Aorta (tissue), 5 donors: ENCODE data around the gene VIPR2. TPM values are rescaled to one million over a fixed set of nuclear protein-coding genes. Genes with fewer than 3 reads are reported as not detected.
"Not testable (repeated sequence)": the region's sequence is repeated elsewhere in the genome, so short reads cannot be mapped to it uniquely, and the experiment has no call there.

Experiments used
- ATAC-seq: fragments of 200-7000 bp; cut with Tn5 transposase; one replicate; pipeline ENCODE4 v1.9.1; 2022; ENCODE audit warnings: moderate library complexity; ENCODE audit not compliant: low FRiP score
- DNase-seq, 2 donors: peaks; one replicate each; pipeline ENCODE4 v3.0.0-alpha.2; 2020
- H3K27ac ChIP-seq, 2 donors: one replicate each; pipeline ENCODE4 v1.5.1; 2013; ENCODE audit warnings: low read length in 2 of 2, mild to moderate bottlenecking in 2 of 2, moderate library complexity in 2 of 2, control low read depth in 1 of 2, inconsistent platforms in 1 of 2, low read depth in 1 of 2
- H3K27me3 ChIP-seq, 2 donors: one replicate each; pipeline ENCODE4 v1.6.1; 2013; ENCODE audit warnings: control low read depth in 1 of 2, low read length in 1 of 2, mild to moderate bottlenecking in 1 of 2, moderate library complexity in 1 of 2; ENCODE audit not compliant: insufficient read depth in 2 of 2, control insufficient read depth in 1 of 2
- H3K36me3 ChIP-seq, 2 donors: one replicate each; pipeline ENCODE4 v1.6.1; 2013; ENCODE audit warnings: control low read depth in 1 of 2, low read length in 1 of 2, mild to moderate bottlenecking in 1 of 2; ENCODE audit not compliant: insufficient read depth in 2 of 2, control insufficient read depth in 1 of 2
- H3K4me1 ChIP-seq, 2 donors: one replicate each; pipeline ENCODE4 v1.6.1; 2013; ENCODE audit warnings: low read length in 2 of 2, control low read depth in 1 of 2, mild to moderate bottlenecking in 1 of 2, moderate library complexity in 1 of 2; ENCODE audit not compliant: insufficient read depth in 2 of 2, control insufficient read depth in 1 of 2
- H3K4me3 ChIP-seq, 2 donors: one replicate each; pipeline ENCODE4 v1.5.1; 2013; ENCODE audit warnings: low read length in 2 of 2, control low read depth in 1 of 2, mild to moderate bottlenecking in 1 of 2
- H3K9me3 ChIP-seq: one replicate; pipeline ENCODE4 v1.6.1; 2013; ENCODE audit warnings: mild to moderate bottlenecking, low read length; ENCODE audit not compliant: control insufficient read depth
- WGBS, 2 donors: extraction: QIAGEN DNeasy Blood & Tissue Kit; methylation state at CpG; one replicate each; pipeline ENCODE4 v1.1.7; 2013; 5-methylcytosine and 5-hydroxymethylcytosine counted together
- intact Hi-C, 2 donors: fragments of 100-400 bp; cut with DNase I; formaldehyde crosslinking; loops; one replicate each; pipeline versions ENCODE4 v1.14.2 to v1.15.0; 2022
- polyA plus RNA-seq, 2 donors: library from polyadenylated mRNA; stranded (reverse); fragments of 200-250 nt; gene quantifications; one replicate each; pipeline ENCODE4 v1.2.3, GENCODE V29; 2013
- total RNA-seq, 2 donors: library from RNA; stranded (reverse); fragmentation: NEBNext Ultra II Directional; extraction: Animal tissue kit (Norgen Biotek cat#: 25700); gene quantifications; one replicate each; pipeline ENCODE4 v1.2.1, GENCODE V29; 2021
- donor health status: healthy with polysubstance abuse.
- donor health status: Bipolar disorder and iron deficiency.
- donor health status: DM: no; HTN: no; CAD: no.
- donor health status: DM: no; HTN: no; CAD: no.
- donor health status: DM: yes; HTN: yes; CAD: no.

The VIPR2 gene
- total and polyA plus RNA-seq, 4 donors: 3.3 to 14.1 (median 11.5) TPM

DNA sequence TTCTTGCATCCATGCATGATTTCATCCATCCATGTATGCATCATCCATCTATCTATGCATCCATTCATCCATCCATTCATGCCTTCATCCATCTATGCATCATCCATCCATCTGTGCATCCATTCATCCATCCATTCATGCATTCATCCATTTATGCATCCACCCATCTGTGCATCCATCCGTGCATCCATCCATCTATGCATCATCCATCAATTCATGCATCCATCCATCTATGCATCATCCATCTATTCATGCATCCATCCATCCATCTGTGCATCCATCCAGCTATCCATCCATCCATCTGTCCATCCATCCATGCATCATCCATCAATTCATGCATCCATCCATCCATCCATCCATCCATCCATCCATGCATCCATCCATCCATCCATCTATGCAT lies 157.0 kb downstream of the VIPR2 start:
- no peak overlapping the region for H3K27ac ChIP-seq
- 61 to 68% methylated on average over 1 of the region's 1 CpG for WGBS, 2 donors
- H3K27me3 ChIP-seq: no peaks in the 10 kb centered on the region
- DNase-seq: no peak
- intact Hi-C loops: no loop called here
- H3K36me3 ChIP-seq: no peaks in the 10 kb centered on the region
- H3K4me1 ChIP-seq: no peaks in the 10 kb centered on the region
- H3K4me3 ChIP-seq: no peak overlapping the region
- H3K9me3 ChIP-seq: peaks cover 1% of the 10 kb centered on the region
- no peak for ATAC-seq

DNA sequence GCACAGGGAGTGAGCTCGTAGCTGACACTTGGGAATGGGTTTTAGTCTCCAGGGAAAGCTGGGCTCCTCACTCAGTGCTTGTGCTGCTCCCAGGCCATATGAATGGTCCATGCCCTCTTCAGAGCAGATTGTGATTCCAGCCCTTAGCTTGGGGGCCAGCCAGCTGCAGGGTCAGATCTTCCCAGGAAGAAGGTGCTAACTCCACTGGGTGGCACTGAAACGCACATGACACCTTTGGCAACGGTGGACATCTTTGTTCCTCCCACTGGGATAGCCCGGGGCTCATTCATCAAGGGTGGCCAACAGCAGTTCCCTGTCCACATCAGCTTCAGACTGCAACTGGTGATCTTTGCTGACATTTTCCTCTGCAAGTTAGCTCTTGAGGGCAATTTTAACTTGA lies 159.1 kb downstream of the VIPR2 start:
- intact Hi-C loops: no loop called here
- Histone ChIP-seq H3K27me3 (no peaks in the 10 kb centered on the region), H3K9me3 (peaks cover 6% of the 10 kb centered on the region), H3K36me3 (no peaks in the 10 kb centered on the region), H3K4me1 (no peaks in the 10 kb centered on the region), H3K4me3 (no peak overlapping the region), H3K27ac (no peak overlapping the region)
- 57 to 67% methylated on average over 4 of the region's 4 CpGs for WGBS, 2 donors
- DNase-seq (no peak), ATAC-seq (no peak)

DNA sequence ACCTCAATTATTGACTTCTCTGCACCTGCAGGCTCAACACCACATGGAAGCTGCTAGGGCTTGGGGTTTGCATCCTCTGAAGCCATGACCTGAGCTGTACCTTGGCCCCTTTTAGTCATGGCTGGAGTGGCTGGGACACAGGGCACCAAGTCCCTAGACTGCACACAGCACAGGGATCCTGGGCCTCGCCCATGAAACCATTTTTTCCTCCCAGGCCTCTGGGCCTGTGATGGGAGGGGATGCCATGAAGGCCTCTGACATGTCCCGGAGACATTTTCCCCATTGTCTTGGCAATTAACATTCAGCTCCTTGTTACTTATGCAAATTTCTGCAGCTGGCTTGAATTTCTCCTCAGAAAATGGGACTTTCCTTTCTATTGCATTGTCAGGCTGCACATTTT lies 160.7 kb downstream of the VIPR2 start:
- H3K27me3 ChIP-seq, H3K4me1 ChIP-seq, DNase-seq, ATAC-seq, H3K9me3 ChIP-seq, H3K4me3 ChIP-seq, intact Hi-C loops, H3K27ac ChIP-seq, H3K36me3 ChIP-seq: not testable (repeated sequence)
- 68 to 75% methylated on average over 2 of the region's 2 CpGs for WGBS, 2 donors

DNA sequence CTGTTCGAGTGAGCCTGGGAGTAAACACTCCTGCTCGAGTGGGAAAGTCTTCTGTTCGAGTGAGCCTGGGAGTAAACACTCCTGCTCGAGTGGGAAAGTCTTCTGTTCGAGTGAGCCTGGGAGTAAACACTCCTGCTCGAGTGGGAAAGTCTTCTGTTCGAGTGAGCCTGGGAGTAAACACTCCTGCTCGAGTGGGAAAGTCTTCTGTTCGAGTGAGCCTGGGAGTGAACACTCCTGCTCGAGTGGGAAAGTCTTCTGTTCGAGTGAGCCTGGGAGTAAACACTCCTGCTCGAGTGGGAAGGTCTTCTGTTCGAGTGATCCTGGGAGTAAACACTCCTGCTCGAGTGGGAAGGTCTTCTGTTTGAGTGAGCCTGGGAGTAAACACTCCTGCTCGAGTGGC lies 162.6 kb downstream of the VIPR2 start:
- H3K4me3 ChIP-seq, H3K4me1 ChIP-seq, H3K9me3 ChIP-seq, H3K27ac ChIP-seq, H3K27me3 ChIP-seq, H3K36me3 ChIP-seq, intact Hi-C loops, DNase-seq, ATAC-seq: not testable (repeated sequence)
- WGBS, 2 donors: 77 to 78% methylated on average over 8 to 9 of the region's 15 CpGs

DNA sequence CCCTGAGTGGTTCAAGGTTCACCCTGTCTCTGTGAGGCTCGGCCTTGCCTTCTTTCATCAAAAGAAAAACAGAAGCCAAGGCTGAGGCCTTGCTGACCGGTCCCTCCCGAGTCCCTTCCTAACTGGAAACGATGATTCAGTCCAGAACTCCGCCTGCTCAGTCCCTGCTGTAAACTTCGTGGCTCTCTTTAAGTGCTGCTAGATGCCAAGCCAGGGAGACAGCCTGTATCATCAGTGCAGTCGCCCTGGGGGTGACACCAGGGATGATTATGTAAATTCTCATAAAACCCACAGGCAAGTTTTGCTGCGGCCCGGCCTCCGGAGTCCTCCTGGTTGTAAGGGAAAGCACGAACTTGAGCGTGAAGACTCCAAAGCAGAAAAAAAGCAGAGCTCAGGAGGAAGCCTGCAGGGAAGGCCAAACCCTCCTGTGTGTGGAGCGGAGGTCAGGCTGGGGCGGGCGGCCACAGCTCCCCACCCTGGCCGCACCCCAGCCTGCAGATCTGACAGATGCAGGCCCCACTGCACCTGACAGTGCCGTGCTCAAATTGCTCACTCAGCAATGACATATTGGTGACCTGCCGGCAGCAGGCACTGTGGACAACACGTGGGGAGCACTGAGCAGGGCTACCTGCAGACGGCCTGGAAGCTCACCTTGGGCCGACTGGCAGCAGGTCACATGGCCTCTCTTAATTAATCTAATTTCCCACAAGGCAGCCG lies 164.9 kb downstream of the VIPR2 start:
- H3K27ac ChIP-seq: no peak overlapping the region
- DNase-seq: no peak
- WGBS, 2 donors: 90 to 91% methylated on average over 22 of the region's 22 CpGs

DNA sequence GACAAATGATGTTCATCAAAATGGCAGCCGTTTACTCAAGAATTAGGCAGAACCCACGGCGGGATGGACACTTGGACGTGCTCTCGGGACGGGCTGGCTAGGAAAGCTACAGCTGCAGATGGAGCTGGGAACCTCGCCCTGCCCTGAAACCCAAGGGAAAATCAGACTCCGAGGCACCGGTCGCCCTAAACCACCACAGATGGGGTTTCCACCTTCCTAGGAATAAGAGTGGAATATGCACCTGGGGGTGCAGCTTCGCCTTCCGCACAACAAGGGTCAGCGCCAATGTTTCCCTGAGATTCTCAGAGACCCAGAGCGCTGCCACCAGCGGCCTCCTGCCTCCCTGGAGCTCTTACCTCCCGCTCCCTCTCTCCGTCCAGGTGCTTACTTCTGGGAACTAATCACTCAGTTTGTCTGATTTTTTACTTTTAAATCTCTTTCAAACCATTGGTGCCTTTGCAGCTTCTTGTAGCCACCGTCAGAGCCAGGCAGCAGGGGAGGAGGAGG lies 165.6 kb downstream of the VIPR2 start:
- no peaks in the 10 kb centered on the region for H3K4me1 ChIP-seq
- no peak for DNase-seq
- no peaks in the 10 kb centered on the region for H3K36me3 ChIP-seq
- H3K27me3 ChIP-seq: no peaks in the 10 kb centered on the region
- no peak overlapping the region for H3K4me3 ChIP-seq
- 91 to 94% methylated on average over 18 of the region's 18 CpGs for WGBS, 2 donors
- ATAC-seq: no peak
- H3K9me3 ChIP-seq: peaks cover 5% of the 10 kb centered on the region
- intact Hi-C loops: no loop called here
- no peak overlapping the region for H3K27ac ChIP-seq

More for the DNA sequence above, 164.9 kb downstream of the VIPR2 start:
- no peaks in the 10 kb centered on the region for H3K27me3 ChIP-seq
- peak; percentile 4 for ATAC-seq
- H3K4me1 ChIP-seq: no peaks in the 10 kb centered on the region
- intact Hi-C loops: no loop called here
- H3K36me3 ChIP-seq: no peaks in the 10 kb centered on the region
- no peak overlapping the region for H3K4me3 ChIP-seq
- peaks cover 5% of the 10 kb centered on the region for H3K9me3 ChIP-seq
